ENCODE results near the gene CHTF8.

The CHTF8 gene

DNA sequence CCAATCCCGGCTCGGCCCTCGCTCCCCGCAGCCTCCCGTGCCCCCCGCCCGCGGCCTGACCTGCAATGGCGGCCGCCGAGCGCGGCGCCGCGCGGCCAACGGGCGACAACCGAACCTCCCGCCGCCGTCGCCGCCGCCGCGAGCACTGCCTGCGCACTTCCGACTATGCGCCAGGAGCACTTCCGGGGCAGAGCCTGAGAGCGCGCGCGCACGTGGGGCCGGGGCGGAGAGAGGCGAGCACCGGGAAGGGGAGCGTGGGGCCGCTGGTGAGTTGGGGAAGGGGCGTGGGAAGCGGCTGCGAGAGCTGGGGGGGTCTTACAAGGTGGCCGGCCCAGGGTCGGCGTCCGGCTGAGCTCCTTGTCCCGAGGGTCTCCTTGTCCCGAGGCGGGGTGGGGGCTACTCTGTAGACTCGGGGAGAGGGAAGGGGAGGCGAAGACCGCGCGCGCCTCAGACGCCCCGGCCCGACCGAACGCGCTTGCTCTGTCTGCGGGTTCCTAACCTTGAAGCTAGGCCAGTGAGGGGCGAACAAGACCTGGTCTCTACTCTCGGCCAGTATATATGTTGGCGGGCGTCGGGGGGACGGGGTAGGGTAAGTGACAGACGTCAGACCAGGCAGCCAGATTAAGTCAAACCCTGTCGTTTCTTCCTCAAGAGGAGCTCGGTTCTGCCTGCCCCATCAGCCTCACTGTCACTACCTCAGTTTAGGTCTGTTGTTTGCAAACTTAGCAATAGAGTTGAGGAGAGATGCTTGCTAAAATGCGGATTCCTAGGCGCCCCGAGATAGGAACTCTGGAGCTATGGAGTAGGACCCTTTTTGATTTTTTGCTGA, at the start of gene CHTF8, which contains the start of gene UTP4:
CHTF8 (minus strand) TSS at position 165 of the 829 bp plus-strand sequence. CDS start 11,130 bp downstream, outside the sequence.
UTP4 (plus strand) TSS at position 226 of the 829 bp plus-strand sequence. CDS start 811 bp downstream, outside the sequence.
- no peak for TF ChIP-seq CTCF (IDR thresholded peaks at IDR 0.05; ENCODE audit: low read depth, low read length)
- peak within 1 kb of the TSS; percentile 79 for H3K4me3 ChIP-seq (ENCODE audit: low read depth, low read length)

- no peak overlapping the region for H3K4me3 ChIP-seq (ENCODE audit: low read depth, low read length)
- TF ChIP-seq CTCF (IDR thresholded peaks at IDR 0.05; ENCODE audit: low read depth, low read length): no peak
These were observed 47.6 kb upstream of the CHTF8 start for GRCh38 chr16:69180011-69180338.

DNA sequence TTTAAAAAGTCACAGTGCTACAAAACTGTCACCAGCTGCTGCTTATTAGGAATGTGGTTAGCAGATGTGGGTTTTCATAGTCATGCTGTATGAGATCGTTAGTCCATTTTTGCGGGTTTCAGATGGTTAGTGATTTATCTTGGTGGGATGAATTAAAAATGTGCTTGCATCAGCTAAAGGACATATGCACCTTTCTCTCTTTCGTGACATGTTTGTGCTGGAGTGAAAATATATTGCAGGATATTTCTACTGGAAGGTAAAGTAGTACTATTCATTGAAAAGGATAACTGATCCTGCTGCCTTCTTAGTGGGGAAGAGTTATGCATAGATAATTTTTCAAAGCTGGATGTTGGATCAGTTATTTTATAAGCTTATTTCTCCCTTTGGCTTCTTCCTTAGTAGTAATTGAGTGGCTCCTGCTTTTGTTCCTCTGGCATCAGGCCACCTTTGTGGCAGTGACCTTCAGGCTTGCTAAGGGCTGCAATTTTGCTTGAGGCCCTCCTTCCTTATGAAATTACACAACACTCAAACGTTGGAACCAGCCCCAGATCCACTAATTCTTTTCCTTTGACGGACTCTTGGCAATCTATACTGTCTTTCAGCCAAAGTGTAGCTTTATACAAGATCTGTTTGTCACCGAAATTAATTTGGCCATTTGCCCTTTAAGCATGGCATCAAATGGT, 47.1 kb upstream of the CHTF8 start:
- no peak overlapping the region for H3K4me3 ChIP-seq (ENCODE audit: low read depth, low read length)
- no peak for TF ChIP-seq CTCF (IDR thresholded peaks at IDR 0.05; ENCODE audit: low read depth, low read length)

DNA sequence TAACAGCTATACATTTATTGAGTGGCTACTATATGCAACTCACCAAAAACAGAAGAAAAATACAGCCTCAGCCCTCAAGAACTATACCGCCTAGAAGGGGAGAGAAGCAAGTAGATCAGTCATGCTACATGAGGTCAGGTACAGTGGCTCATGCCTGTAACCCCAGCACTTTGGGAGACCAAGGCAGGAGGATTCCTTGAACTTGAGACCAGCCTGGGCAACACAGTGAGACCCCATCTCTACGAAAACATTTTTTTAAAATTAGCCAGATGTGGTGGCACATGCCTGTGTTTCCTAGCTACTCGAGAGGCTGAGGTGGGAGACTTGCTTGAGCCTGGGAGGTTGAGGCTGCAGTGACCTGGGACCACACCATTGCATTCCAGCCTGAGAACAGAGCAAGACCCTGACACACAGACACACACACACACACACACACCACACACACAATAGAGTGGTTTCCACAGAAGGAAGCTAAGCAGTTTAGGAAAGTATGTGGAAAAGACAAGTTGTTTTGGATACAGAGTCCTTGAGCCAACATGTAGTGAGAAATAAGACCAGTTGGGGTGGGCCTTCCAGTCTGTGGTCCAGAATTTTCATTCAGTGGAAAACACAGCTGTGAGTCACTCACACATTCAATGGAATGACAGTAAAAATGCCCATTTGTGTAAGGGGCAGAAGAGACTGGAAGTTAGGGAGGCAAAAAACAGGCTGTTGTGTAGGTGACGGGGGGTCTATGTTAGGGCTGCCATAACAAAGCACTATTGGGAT, 43.8 kb upstream of the CHTF8 start:
- H3K4me3 ChIP-seq (ENCODE audit: low read depth, low read length): no peak overlapping the region
- no peak for TF ChIP-seq CTCF (IDR thresholded peaks at IDR 0.05; ENCODE audit: low read depth, low read length)

DNA sequence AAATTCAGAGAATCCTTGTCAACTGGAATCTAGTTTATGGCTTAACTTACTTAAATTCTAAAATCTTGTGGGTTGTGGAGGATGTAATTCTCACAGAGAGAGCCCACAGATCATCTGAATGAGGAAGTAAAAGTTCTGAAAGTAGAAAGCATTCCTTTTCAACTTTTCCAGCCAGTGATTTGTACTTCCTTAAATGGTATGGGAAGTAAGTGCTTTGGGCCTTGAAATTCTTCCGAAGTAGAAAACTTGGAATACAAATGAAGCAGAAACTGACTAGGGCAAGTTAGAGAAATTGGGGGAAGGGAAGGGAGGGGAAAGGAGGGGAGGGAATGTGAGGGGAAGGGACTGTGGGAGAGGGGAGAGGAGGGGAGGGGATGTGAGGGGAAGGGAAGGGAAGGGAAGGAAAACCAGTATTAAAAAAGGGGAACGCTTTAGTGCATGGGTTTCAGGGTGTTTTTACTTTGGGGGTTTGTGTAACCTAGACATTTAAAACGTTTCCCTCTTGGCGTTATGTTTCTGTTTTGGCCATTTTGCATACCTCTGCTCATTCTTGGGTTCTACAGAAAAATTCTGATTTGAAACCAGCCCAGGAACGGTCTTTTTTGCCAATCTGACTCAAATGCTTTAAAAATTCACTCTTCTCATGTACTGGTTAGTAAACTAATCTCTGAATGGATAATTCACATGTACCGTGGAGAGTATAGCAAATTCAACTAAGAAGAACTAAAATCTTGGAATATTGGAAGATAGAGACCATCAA, 39.1 kb upstream of the CHTF8 start:
- TF ChIP-seq CTCF (IDR thresholded peaks at IDR 0.05; ENCODE audit: low read depth, low read length): no peak

DNA sequence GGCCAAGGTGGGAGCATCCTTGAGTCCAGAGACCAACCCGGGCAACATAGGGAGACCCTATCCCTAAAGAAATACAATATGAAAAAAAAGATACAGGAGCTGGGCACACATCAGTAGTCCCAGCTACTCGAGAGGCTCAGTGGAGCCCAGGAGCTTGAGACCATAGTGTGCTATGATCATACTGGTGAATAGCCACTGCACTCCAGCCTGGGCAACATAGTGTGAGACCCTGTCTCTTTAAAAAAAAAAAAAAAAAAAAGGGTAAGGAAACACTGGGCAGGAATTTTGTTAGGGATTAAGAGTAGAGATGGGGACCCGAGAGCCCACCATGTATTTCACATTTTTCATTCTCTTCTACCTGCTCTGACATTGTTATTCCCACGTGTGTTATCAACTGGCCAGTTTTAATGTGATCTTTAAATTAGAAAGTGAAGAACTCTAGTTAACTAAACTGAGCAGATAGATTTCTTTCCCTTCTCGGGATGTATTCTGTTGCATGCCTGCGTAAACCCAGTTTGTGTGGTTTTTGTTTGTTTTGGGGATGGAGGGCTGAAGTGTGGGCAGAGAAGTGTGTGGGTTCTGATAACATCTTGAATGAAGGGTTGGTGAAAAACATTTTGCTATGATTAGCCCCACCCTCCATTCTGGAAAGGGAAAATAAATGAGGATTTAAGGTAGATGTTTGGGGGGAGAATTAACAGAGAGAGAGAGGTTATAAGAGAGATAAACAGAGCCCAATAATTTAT, 37.4 kb upstream of the CHTF8 start:
- no peak for TF ChIP-seq CTCF (IDR thresholded peaks at IDR 0.05; ENCODE audit: low read depth, low read length)

More for the DNA sequence above, 39.1 kb upstream of the CHTF8 start:
- no peak overlapping the region for H3K4me3 ChIP-seq (ENCODE audit: low read depth, low read length)

More for the DNA sequence above, 37.4 kb upstream of the CHTF8 start:
- H3K4me3 ChIP-seq (ENCODE audit: low read depth, low read length): no peak overlapping the region
